ACHN (cell line): ENCODE measurements around the gene SLC38A10.

Source experiments
- DNase-seq: peaks from one replicate; pipeline ENCODE4 v3.0.0-alpha.2; 2015
- in situ Hi-C: cut with HindIII; loops from 2 replicates; pipeline ENCODE4 v1.10.0; 2017; ENCODE audit warnings: low sequenced_read_pairs, low pct_ligation_motif_present, low pct_unique_long_range_greater_than_20kb

SLC38A10 gene

DNA sequence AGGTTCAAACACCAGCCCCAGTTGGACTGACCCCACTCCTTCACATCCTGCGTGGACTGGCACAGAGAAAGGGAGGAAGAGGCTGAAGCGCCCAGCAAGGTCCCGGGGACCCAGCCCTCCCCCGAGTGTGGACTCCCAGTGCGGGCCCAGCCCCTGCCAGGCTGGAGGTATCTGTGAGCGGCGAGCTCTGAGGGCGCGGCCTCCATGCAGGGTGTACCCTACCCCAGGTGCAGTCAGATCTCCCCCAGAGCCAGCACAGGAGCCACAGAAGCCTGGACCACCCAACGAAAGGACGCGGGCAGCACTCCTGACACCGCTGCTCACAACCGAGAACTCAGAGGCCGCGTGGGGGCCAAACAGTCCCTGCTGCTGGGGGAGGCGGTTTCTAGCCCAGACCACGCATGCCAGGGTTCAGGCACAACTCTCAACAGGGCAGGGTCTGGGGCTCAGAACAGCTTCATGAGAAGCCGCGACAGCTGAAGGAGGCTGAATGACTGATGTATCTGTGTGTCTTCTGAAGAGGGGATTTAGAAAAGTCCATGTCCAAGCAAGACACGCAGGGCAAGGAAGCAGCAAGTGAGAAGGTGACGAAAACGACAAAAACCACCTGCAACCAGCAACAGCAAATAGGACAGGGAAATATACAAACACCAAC is 8.5 kb downstream of the SLC38A10 start:
- DNase-seq = no peak
- in situ Hi-C loops = no loop called here

GRCh38 chr17:81285894-81286293 is 9.2 kb downstream of the SLC38A10 start:
- in situ Hi-C loops = no loop called here
- DNase-seq = no peak

- DNase-seq = no peak
- in situ Hi-C loops = no loop called here
Measured at GRCh38 chr17:81285179-81285878, 9.8 kb downstream of the SLC38A10 start.

GRCh38 chr17:81282876-81283275 is 12.2 kb downstream of the SLC38A10 start:
- in situ Hi-C loops = no loop called here
- no peak for DNase-seq

DNA sequence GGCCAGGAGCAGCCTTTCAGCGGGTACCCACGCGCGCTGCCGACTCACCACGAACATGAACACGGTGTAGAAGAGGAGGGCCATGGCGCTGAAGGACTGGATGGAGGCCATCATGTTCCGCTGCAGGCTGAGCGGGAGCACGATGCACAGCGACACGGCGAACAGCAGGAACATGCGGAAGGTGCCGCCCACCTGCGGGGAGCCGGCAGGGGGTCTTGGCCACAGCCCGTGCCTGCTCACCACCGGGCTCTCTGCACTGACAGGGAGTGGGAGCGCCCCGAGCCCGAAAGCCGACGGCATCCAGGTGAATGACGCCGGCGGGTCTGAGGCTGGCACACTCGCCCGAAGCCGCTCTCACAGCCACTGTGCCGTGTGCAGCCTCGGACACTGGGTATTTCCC is 13.0 kb downstream of the SLC38A10 start:
- in situ Hi-C loops = no loop called here
- DNase-seq = no peak

- in situ Hi-C loops = no loop called here
- DNase-seq = no peak
Measured at GRCh38 chr17:81280571-81280970, 14.5 kb downstream of the SLC38A10 start.

- no peak for DNase-seq
- in situ Hi-C loops = no loop called here
Measured at GRCh38 chr17:81279278-81280275, 15.5 kb downstream of the SLC38A10 start.

DNA sequence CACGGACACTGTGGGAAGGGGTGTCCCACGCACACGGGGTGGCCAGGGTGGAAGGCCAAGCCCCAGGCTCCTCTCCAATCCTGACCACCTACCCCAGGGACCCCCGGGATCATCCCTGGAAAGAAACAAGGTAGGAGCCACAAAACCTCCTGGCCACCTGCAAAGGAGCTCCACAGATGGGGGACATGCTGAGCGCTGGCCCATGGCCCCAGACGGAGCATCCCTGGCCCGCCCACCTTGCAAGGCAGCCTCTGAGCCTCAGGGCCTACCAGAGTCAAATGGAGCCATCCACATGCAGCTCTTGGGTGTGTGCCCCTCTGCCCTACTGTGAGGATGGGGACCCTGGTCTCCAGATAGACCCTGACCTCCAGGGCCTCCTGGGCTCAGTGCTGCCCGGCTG is 16.3 kb downstream of the SLC38A10 start:
- in situ Hi-C loops = no loop called here
- no peak for DNase-seq

DNA sequence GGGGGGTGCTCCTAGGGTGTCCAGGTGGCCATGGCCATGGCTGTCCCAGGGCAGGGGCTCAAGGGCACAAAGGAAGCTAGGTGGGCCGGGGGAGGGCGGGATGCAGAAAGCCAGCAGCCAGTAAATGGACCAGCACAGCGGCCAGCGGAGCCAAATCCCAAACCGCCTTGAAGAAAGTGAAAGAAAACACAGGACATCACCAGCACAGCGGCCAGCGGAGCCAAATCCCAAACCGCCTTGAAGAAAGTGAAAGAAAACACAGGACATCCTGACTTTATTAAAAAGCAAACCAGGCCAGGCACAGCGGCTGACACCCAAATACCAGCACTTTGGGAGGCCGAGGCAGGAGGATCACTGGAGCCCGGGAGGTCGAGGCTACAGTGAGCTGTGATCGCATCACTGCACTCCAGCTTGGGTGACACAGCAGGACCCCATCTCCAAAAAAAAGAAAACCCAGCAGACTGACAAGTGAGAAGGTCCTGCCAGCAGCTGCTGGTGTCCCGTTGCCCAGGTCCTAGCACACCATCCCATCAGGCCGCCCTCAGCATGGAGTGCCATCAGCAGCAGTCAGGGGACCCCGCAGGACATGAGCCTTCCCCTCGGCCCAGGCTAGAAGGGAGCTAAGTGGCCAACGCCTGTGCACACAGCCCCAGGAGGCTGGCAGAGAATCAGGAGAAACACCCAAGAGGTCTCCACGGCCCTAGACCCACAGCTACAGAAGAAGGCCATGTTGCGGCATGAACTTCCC is 17.0 kb downstream of the SLC38A10 start:
- in situ Hi-C loops = no loop called here
- no peak for DNase-seq

GRCh38 chr17:81277421-81277820 is 17.7 kb downstream of the SLC38A10 start:
- DNase-seq = no peak
- in situ Hi-C loops = no loop called here

GRCh38 chr17:81276781-81277180 is 18.3 kb downstream of the SLC38A10 start:
- DNase-seq = no peak
- in situ Hi-C loops = no loop called here

DNA sequence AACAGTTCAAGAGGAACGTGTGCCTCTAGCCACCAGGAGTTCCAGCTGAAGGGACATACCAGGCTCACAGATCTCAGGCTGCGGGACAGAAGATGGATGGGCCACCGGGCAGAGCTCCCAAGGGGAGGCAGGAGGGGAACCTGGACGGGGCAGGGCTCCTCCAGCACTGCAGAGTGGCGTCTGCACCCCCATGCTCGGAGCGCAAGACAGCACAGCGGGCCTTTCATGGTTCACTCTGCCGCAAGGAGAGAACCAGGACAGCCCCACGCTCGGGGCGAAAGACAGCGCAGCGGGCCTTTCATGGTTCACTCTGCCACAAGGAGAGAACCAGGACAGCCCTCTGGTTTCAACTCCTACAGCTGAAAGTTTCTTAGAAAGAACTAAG is 20.6 kb downstream of the SLC38A10 start:
- no peak for DNase-seq
- in situ Hi-C loops = no loop called here

DNA sequence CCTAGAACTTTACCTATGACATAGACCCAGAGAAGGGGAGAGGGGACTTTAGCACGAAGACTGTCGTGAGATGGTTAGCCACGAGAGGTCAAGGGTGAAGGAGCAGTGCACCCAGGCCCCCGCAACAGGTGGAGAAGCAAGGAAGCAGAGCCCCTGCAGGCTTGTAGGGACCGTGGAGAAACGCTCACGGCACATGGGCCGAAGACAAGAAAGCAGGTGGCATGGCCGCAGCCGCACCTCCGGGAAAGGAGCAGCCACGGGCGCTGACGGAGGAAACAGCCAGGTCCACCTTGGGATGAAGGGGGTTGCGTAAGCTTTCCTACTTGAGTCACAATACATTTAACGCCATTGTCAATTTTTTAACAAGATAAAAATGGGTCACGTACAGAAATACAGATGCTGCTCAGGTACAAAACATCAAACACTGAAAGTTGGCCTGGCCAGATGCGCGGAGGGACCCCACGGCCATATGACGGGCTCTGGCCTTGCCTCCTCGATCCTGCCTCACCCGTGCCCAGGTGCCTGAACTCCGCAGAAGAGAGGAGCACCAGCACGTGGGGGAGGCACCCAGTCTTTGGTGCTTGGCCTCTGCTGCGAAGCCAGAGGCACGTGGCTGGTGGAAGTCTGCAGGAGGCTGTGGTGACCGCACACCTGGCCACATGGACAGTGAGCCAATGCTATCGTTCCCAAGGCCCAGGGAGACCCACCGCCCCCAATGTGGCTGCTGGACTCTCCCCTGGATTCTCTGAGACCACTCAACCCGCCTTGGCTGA is 21.2 kb downstream of the SLC38A10 start:
- no peak for DNase-seq
- in situ Hi-C loops = no loop called here

DNA sequence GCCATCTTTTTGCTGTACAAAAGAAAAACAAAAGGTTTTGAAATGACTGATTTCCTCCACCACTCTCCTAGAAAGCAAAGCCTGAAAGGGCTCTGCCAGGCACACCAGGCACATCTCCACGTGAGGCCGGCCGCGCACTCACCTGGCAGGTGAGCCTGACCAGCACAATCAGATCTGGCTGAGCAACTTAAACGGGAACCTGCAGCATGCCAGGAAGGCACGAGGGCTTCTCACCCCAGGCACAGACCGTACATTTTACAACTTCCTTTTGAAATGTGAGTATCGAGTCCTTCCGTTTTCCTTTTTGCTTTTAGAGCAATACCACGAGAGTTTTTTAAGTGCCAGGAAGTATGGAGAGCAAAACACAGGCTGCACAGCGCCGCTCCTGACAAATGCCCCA is 22.5 kb downstream of the SLC38A10 start:
- no peak for DNase-seq
- in situ Hi-C loops = no loop called here

DNA sequence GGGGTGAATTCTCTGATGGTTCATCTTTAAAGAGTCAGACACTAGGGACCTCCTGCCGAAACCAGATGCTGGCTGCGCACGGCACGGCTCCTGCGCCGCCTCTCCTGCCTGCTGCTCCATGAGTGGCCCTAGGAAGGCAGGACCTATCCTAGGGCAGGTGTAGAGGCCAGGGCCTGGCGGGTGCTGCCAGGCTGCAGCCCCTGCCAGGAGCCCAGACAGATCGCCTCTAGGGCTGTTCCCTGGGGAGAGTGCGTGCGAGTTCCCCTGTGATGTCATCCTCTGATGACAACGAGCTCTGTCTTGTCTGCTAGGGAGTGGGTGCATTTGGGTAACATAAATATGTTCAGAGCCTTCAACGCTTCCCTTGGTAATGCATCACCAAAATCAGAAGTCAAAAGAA is 23.9 kb downstream of the SLC38A10 start:
- in situ Hi-C loops = no loop called here
- no peak for DNase-seq

DNA sequence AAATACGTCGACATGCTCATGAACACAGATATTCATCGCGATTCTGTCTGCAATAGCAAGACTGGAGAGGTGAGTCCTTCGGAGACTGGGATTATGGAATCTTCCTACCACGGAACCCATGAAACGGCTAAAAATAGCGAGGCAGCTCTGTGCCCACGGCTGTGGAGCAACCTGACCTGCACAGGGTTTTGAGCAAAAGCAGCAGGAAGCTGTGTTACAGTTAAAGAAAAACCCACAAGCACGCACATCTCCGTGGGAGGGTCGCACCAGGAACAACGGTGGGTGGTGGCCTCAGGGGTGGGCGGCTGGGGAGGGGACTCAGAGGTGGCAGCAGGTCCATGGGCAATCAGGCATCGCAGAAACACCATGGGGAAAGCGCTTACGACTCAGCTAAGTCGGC is 24.8 kb downstream of the SLC38A10 start:
- DNase-seq = no peak
- in situ Hi-C loops = no loop called here

GRCh38 chr17:81267390-81268067 is 27.6 kb downstream of the SLC38A10 start:
- DNase-seq = no peak
- in situ Hi-C loops = no loop called here
